Airway epithelial cell (primary cell): ENCODE measurements around the gene SRP54. TPM values are rescaled to one million over a fixed set of nuclear protein-coding genes. Genes with fewer than 3 reads are reported as not detected.

Source experiments
- total RNA-seq: library from RNA; depleted of rRNA; stranded (reverse); fragments of >200 nt; gene quantifications from 2 replicates; pipeline ENCODE4 v1.2.3, GENCODE V29; 2015

SRP54 gene
- 43.8 and 56.2 TPM in 2 replicates for total RNA-seq

DNA sequence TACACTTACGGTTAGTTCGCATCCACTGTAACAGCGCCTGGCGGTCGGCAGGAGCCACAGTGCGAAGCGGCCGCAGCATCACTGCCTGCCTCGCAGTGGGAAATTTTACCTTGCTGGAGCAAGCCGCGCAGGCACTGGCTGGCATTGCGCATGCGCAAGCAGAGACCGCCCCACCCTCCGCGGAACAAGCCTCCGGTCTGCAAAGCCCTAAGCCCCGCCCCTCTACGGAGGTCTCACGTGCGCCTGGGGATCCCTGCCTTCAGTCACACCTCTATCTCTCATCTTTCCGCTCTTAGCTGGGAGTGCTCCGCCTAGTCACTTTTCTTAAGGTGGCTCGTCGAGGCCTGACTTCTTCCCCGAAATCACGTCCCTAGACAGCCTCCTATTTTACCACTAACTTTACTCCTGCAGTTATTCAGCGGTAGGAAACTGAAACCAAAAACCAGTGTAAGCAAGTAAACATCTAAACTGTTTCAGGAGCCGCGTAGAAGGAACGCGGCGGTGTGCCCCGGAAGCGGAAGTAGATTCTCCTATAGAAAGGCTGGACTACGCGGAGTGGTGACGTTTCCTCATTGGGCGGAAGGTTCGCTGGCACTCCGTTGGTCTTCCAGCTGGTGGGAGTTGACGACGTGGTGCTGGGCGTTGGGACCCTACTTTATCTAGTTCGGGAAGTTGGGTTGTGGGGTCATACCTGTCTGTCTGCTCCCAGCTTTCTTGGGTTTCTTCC, at the start of gene SRP54:
SRP54 (plus strand) TSS at position 572 of the 727 bp plus-strand sequence. CDS start 13,718 bp downstream, outside the sequence.

DNA sequence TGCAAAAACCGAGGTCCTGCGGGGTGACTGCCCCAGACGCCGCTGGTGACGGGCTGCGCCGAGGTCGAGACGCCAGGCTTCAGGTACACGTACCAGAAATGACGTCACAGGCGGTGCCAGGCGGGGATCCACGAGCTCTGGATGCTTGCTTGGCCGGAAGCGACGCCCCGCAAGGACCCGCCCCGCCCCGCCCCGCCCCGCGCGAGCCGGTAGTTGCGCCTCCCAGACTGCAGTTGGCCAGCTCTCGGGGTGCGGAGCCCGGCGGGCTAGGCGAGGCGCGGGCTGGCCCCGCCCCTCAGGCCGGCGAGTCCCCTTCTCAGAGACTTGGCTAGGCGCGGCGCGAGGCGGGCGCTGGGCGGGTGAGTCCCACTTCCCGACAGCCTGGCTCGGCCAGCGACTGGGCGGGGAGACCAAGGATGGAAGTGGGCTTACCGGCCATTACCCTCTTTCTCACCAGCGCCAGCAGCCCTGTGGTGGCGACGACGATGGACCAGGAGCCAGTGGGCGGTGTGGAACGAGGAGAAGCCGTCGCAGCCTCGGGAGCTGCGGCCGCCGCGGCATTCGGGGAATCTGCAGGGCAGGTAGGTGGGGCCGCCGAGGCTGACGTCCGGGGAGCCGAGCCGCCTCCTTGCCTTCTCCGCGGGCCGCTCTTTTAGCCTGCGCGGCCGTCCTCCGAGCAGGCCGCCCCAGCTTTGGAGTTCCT, 63.4 kb downstream of the SRP54 start, which contains the start of gene FAM177A1:
FAM177A1 (plus strand) TSS at position 225 of the 703 bp plus-strand sequence; CDS start at position 417, 192 bp downstream.

Other genes with a start within 250 kb of the SRP54 start
- 37.7 and 47.6 TPM in 2 replicates for gene BAZ1A, start 107.6 kb upstream of the SRP54 start, total RNA-seq
- 48.7 and 50.3 TPM in 2 replicates for gene FAM177A1, start 63.3 kb downstream of the SRP54 start, total RNA-seq
- gene PPP2R3C, start 139.0 kb downstream of the SRP54 start, total RNA-seq: 5.1 and 7.9 TPM in 2 replicates
- 44.9 and 55.0 TPM in 2 replicates for gene PRORP, start 139.6 kb downstream of the SRP54 start, total RNA-seq